Measurements from ENCODE around the gene MARCHF10. TPM values are rescaled to one million over a fixed set of nuclear protein-coding genes. Genes with fewer than 3 reads are reported as not detected.

The MARCHF10 gene
- total and polyA plus RNA-seq, 2 donors (not counting 3 experiments of a cell fraction or from before 2014, with no cell fraction given), result 0.11 TPM; not detected in 1

DNA sequence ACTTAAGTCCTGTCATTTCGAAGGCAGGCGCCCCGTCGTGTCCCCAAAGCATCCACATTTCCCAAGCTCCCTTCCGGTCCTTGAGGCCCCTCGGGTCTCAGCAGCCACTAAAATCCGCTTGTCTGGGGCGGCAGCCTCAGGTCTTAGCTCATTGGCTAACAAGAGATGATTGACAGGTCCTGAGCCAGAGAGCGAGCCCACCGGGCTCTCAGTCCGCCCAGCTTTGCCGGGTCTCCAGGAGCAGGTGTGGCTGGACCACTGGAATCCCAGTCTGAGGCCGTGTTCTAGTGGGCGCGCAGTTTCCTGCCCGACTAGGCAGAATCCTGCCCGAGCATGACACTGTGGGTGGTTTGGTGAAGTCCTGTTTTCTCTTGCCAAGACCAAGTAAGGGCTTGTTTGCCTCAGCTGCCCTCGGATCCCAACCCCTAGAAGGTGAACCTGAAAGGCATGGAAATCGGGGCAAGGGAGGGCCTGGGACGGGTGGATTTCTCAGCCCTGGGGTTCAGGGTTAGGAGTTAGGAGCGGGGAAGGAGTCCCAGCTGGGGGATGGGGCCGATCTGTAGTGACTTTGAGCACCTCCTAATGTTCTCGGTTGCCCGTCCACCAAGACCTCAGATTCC lies 137.8 kb downstream of the MARCHF10 start:
- Histone ChIP-seq H3K27me3 (ENCODE audit: control insufficient read depth in 2 of 2, insufficient read depth in 2 of 2, low read length in 2 of 2) (no peaks in the 10 kb centered on the region), H2AFZ (ENCODE audit: low read depth, low read length) (no peak overlapping the region), H3K4me1 (ENCODE audit: control insufficient read depth, extremely low read depth, insufficient read depth, low read length) (no peaks in the 10 kb centered on the region), H3K4me2 (ENCODE audit: insufficient read depth, low read length) (no peak overlapping the region), H3K9ac (replicated peaks; ENCODE audit: extremely low read depth, insufficient read depth, low read length) (no peak overlapping the region), H3K79me2 (ENCODE audit: control insufficient read depth, insufficient read depth, low read length) (no peaks in the 10 kb centered on the region), H3K27ac (ENCODE audit: insufficient read depth, low read depth, low read length) (no peak overlapping the region), H3K9me1 (replicated peaks; ENCODE audit: control insufficient read depth, extremely low read depth, insufficient read depth, low read length) (no peaks in the 10 kb centered on the region), H3K36me3 (ENCODE audit: control insufficient read depth in 2 of 2, extremely low read depth in 1 of 2, insufficient read depth in 2 of 2, low read length in 2 of 2) (peaks cover 2 to 5% of the 10 kb centered on the region in 2 experiments), H4K20me1 (replicated peaks; ENCODE audit: control insufficient read depth, extremely low read depth, insufficient read depth, low read length) (no peaks in the 10 kb centered on the region), H3K9me3 (replicated peaks; ENCODE audit: control insufficient read depth, insufficient read depth, low read length) (no peaks in the 10 kb centered on the region), H3K4me3 (replicated peaks in 1 of 3; ENCODE audit: insufficient read depth in 1 of 3, low read depth in 1 of 3, low read length in 3 of 3) (no peak overlapping the region)
- FAIRE-seq (no peak), DNase-seq (ENCODE audit: low read depth, low spot score) (no peak)
- dilution Hi-C loops (cut with MboI; ENCODE audit: extremely low pct_ligation_motif_present, low sequenced_read_pairs), result no loop called here
- ChIA-PET CTCF (interaction anchor here (0.9 to 6.1 kb wide), 2 partner anchors 8 to 117 kb away, joined by 3 to 46 read pairs; no protein-coding TSS in a partner anchor), POLR2A (no interaction called here)
- intact Hi-C loops (cut with micrococcal nuclease), result loop anchor here (5.0 kb wide), 1 partner anchor 43 kb away; the partner anchor contains the start of gene MRC2
- no TSS peak for BruUV-seq (replicated peaks)
- TF ChIP-seq, protein P1, sequence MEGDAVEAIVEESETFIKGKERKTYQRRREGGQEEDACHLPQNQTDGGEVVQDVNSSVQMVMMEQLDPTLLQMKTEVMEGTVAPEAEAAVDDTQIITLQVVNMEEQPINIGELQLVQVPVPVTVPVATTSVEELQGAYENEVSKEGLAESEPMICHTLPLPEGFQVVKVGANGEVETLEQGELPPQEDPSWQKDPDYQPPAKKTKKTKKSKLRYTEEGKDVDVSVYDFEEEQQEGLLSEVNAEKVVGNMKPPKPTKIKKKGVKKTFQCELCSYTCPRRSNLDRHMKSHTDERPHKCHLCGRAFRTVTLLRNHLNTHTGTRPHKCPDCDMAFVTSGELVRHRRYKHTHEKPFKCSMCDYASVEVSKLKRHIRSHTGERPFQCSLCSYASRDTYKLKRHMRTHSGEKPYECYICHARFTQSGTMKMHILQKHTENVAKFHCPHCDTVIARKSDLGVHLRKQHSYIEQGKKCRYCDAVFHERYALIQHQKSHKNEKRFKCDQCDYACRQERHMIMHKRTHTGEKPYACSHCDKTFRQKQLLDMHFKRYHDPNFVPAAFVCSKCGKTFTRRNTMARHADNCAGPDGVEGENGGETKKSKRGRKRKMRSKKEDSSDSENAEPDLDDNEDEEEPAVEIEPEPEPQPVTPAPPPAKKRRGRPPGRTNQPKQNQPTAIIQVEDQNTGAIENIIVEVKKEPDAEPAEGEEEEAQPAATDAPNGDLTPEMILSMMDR (IDR thresholded peaks at IDR 0.05; ENCODE audit: extremely low read depth in 1 of 2, insufficient read depth in 1 of 2, low read depth in 1 of 2, low read length in 2 of 2), result no peak
- no peak for TF ChIP-seq JUN (IDR thresholded peaks at IDR 0.05; ENCODE audit: borderline replicate concordance, insufficient read depth, insufficient read length, low read depth)
- no peak for TF ChIP-seq GATA2 (IDR thresholded peaks at IDR 0.05; ENCODE audit: insufficient read depth, insufficient read length, low read depth, low read length)
- TF ChIP-seq POLR2A (IDR thresholded peaks at IDR 0.05; ENCODE audit: low read depth, low read length), result no peak
- TF ChIP-seq FOS (IDR thresholded peaks at IDR 0.05; ENCODE audit: borderline replicate concordance, insufficient read depth, low read length), result no peak
- TF ChIP-seq EZH2 (IDR thresholded peaks at IDR 0.05; ENCODE audit: borderline replicate concordance, low read depth, low read length, severe bottlenecking), result no peak
- TF ChIP-seq, protein P2, sequence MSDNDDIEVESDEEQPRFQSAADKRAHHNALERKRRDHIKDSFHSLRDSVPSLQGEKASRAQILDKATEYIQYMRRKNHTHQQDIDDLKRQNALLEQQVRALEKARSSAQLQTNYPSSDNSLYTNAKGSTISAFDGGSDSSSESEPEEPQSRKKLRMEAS (IDR thresholded peaks at IDR 0.05; ENCODE audit: insufficient read depth, insufficient read length), result no peak
- no peak for TF ChIP-seq MYC (IDR thresholded peaks at IDR 0.05; ENCODE audit: low read depth, low read length)
- no peak for TF ChIP-seq POLR2AphosphoS5 (IDR thresholded peaks at IDR 0.05; ENCODE audit: insufficient read depth, low read depth, low read length)
